ENCODE measurements around the gene MGP. TPM values are rescaled to one million over a fixed set of nuclear protein-coding genes. Genes with fewer than 3 reads are reported as not detected.

Gene MGP
- total and polyA plus RNA-seq, 2 experiments from 2014 or later = 1.1 TPM; not detected in 1

- DNase-seq (ENCODE audit: low read depth in 1 of 2, low spot score in 1 of 2) = no peak
- Histone ChIP-seq H3K27ac (no peak overlapping the region), H3K27me3 (no peaks in the 10 kb centered on the region), H3K4me3 (no peak overlapping the region), H3K9me3 (ENCODE audit: low read depth) (no peaks in the 10 kb centered on the region), H3K4me1 (ENCODE audit: low read depth) (peaks cover 11% of the 10 kb centered on the region), H3K36me3 (no peaks in the 10 kb centered on the region)
- no peak for TF ChIP-seq CTCF (IDR thresholded peaks at IDR 0.05; ENCODE audit: low read depth, low read length)
Measured at GRCh38 chr12:14874882-14875281, 10.8 kb downstream of the MGP start.

GRCh38 chr12:14873440-14874185 is 12.0 kb downstream of the MGP start:
- H3K36me3 ChIP-seq = no peaks in the 10 kb centered on the region
- H3K9me3 ChIP-seq (ENCODE audit: low read depth) = no peaks in the 10 kb centered on the region
- peaks cover 10% of the 10 kb centered on the region for H3K4me1 ChIP-seq (ENCODE audit: low read depth)
- TF ChIP-seq CTCF (IDR thresholded peaks at IDR 0.05; ENCODE audit: low read depth, low read length) = no peak
- DNase-seq (ENCODE audit: low read depth in 1 of 2, low spot score in 1 of 2) = no peak
- no peak overlapping the region for H3K4me3 ChIP-seq
- no peaks in the 10 kb centered on the region for H3K27me3 ChIP-seq
- H3K27ac ChIP-seq = no peak overlapping the region

GRCh38 chr12:14871886-14872285 is 13.8 kb downstream of the MGP start:
- H3K27ac ChIP-seq = no peak overlapping the region

GRCh38 chr12:14871247-14871646 is 14.4 kb downstream of the MGP start:
- peaks cover 6% of the 10 kb centered on the region for H3K4me1 ChIP-seq (ENCODE audit: low read depth)
- H3K36me3 ChIP-seq = no peaks in the 10 kb centered on the region
- no peak for TF ChIP-seq CTCF (IDR thresholded peaks at IDR 0.05; ENCODE audit: low read depth, low read length)
- H3K27ac ChIP-seq = no peak overlapping the region
- H3K27me3 ChIP-seq = no peaks in the 10 kb centered on the region
- H3K9me3 ChIP-seq (ENCODE audit: low read depth) = no peaks in the 10 kb centered on the region
- H3K4me3 ChIP-seq = no peak overlapping the region
- DNase-seq (ENCODE audit: low read depth in 1 of 2, low spot score in 1 of 2) = no peak

More at GRCh38 chr12:14871886-14872285, 13.8 kb downstream of the MGP start:
- H3K9me3 ChIP-seq (ENCODE audit: low read depth) = no peaks in the 10 kb centered on the region
- no peak for DNase-seq (ENCODE audit: low read depth in 1 of 2, low spot score in 1 of 2)
- no peak for TF ChIP-seq CTCF (IDR thresholded peaks at IDR 0.05; ENCODE audit: low read depth, low read length)
- no peaks in the 10 kb centered on the region for H3K27me3 ChIP-seq
- H3K4me1 ChIP-seq (ENCODE audit: low read depth) = peaks cover 6% of the 10 kb centered on the region
- H3K4me3 ChIP-seq = no peak overlapping the region
- H3K36me3 ChIP-seq = no peaks in the 10 kb centered on the region

- DNase-seq (ENCODE audit: low read depth in 1 of 2, low spot score in 1 of 2) = peak in 1 of 2 donors; percentile 42
- Histone ChIP-seq H3K27ac (no peak overlapping the region), H3K4me1 (ENCODE audit: low read depth) (peaks cover 6% of the 10 kb centered on the region), H3K36me3 (no peaks in the 10 kb centered on the region), H3K9me3 (ENCODE audit: low read depth) (no peaks in the 10 kb centered on the region), H3K27me3 (no peaks in the 10 kb centered on the region), H3K4me3 (no peak overlapping the region)
- no peak for TF ChIP-seq CTCF (IDR thresholded peaks at IDR 0.05; ENCODE audit: low read depth, low read length)
Measured at GRCh38 chr12:14868916-14869506, 16.6 kb downstream of the MGP start.
